Stimulated activated naive CD8-positive, alpha-beta T cell treated with anti-CD3 and anti-CD28 coated beads, Interleukin-15, Interleukin-2, amounts not matched to agents 100 ng/mL and 50 ng/mL, for 24 hours (primary cell): ENCODE data around the gene NABP2.

Source experiments
- H3K27ac Mint-ChIP-seq: one replicate; pipeline ENCODE4 v1.8.0; 2021; ENCODE audit warnings: mild to moderate bottlenecking, mixed read lengths
- H3K27me3 Mint-ChIP-seq: one replicate; pipeline ENCODE4 v1.8.0; 2021; ENCODE audit warnings: mixed read lengths
- H3K36me3 Mint-ChIP-seq: one replicate; pipeline ENCODE4 v1.8.0; 2021; ENCODE audit warnings: low read depth, mixed read lengths
- H3K4me1 Mint-ChIP-seq: one replicate; pipeline ENCODE4 v1.8.0; 2021; ENCODE audit warnings: low read depth, mixed read lengths
- H3K4me3 Mint-ChIP-seq: one replicate; pipeline ENCODE4 v1.8.0; 2021; ENCODE audit warnings: mild to moderate bottlenecking, mixed read lengths
- H3K9me3 Mint-ChIP-seq: one replicate; pipeline ENCODE4 v1.8.0; 2021; ENCODE audit warnings: mixed read lengths

NABP2 gene

DNA sequence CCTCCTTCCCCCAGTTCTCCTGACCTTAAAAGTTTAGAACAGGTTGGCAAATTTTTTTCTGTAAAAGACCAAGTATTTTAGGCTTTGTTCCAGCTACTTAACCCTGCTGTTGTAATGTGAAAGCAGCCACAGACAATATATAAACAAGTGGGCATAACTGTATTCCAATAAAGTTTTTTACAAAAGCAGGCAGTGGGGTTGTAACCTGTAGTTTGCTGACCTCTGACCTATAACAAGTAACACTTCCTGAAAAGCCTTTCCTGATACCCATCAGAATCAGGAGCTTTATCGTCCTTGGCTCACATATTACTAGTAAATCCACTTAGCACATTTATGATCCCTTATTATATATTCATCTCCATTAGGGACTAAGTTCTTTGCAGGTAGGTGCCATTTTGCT is 21.8 kb upstream of the NABP2 start:
- no peak overlapping the region for H3K4me3 Mint-ChIP-seq
- H3K36me3 Mint-ChIP-seq = peaks cover 25% of the 10 kb centered on the region
- H3K9me3 Mint-ChIP-seq = no peaks in the 10 kb centered on the region
- no peaks in the 10 kb centered on the region for H3K4me1 Mint-ChIP-seq
- H3K27me3 Mint-ChIP-seq = no peaks in the 10 kb centered on the region
- no peak overlapping the region for H3K27ac Mint-ChIP-seq

GRCh38 chr12:56202838-56203237 is 21.3 kb upstream of the NABP2 start:
- Mint-ChIP-seq H3K27me3 (no peaks in the 10 kb centered on the region), H3K4me3 (no peak overlapping the region), H3K36me3 (peaks cover 29% of the 10 kb centered on the region), H3K27ac (no peak overlapping the region), H3K4me1 (no peaks in the 10 kb centered on the region), H3K9me3 (no peaks in the 10 kb centered on the region)

DNA sequence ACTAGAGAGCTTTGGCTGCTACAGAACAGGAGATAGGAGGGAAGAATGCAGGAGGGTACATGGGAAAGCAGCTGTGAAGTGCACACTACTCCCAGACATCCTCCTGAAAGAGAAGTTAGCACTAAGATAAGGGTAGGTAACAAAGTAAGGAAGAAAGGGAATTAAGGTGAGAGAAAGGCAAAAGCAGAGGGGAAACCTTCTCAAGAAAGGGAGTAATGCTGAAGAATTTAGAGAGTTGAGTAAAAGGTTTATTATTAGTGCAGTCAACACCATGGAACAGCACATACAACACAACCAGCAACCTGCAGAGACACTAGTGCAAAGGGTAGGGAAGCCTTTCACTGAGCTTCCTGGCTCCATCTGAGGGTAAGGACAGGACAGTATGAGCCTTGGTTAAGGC is 19.9 kb upstream of the NABP2 start:
- Mint-ChIP-seq H3K27ac (no peak overlapping the region), H3K4me3 (no peak overlapping the region), H3K9me3 (no peaks in the 10 kb centered on the region), H3K27me3 (no peaks in the 10 kb centered on the region), H3K36me3 (peaks cover 36% of the 10 kb centered on the region), H3K4me1 (no peaks in the 10 kb centered on the region)

- Mint-ChIP-seq H3K9me3 (no peaks in the 10 kb centered on the region), H3K36me3 (peaks cover 45% of the 10 kb centered on the region)
These were observed 18.7 kb upstream of the NABP2 start for GRCh38 chr12:56205445-56205844.

DNA sequence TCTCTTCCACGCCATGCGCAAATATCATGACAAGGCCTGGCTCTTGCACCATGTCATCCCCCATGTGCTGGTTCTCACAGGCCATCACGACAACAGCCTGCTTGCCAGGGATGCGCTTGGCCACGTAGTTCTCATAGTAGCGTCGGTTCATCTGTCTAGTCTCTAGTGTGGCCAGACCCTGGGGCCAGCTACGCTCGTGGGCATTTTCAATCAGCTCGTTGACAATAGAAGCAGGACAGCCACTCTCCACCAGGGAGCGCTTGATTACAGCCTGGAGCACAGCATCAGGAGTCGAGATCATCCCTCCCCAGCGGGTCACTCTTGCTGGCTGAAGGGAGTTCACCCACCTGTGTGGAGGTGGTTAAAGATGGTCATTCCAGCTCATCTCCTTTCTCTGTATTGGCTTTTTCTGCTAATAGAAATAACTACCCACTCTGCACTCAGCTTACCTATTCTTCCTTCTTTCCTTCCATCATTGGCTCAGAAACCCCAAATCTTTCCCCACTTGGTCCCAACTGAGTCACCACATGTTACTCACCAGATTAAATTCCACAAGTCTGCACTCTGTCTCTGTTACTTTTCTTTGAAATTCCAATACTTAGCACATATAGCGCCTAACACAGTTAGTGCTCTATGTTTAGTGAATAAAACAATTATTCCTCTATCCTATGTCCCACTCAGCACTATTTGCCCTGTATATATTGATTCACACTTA is 17.5 kb upstream of the NABP2 start:
- H3K4me3 Mint-ChIP-seq = no peak overlapping the region
- no peak overlapping the region for H3K27ac Mint-ChIP-seq
- no peaks in the 10 kb centered on the region for H3K4me1 Mint-ChIP-seq
- H3K36me3 Mint-ChIP-seq = peaks cover 51% of the 10 kb centered on the region
- no peaks in the 10 kb centered on the region for H3K9me3 Mint-ChIP-seq
- no peaks in the 10 kb centered on the region for H3K27me3 Mint-ChIP-seq

More at GRCh38 chr12:56205445-56205844, 18.7 kb upstream of the NABP2 start:
- no peak overlapping the region for H3K4me3 Mint-ChIP-seq
- no peaks in the 10 kb centered on the region for H3K4me1 Mint-ChIP-seq
- no peaks in the 10 kb centered on the region for H3K27me3 Mint-ChIP-seq
- H3K27ac Mint-ChIP-seq = no peak overlapping the region

DNA sequence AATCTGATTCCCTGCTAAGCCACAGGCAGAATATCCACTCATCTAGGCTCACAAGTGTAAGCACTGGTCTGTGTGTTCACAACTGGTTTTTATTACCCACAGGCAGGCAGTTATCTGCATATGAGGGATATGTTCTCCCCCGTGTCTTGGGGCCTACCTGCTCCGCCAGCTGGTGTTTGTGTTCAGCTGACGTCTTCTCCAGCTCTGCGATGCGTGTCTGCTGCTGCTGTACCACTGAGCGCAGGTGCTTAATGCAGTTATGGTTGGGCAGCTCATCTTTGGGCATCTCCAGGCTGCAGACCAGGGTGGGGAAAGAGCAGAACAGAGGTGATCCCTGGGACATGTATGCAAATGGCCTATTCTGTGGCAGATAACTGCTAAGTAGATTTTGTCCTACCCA is 16.1 kb upstream of the NABP2 start:
- Mint-ChIP-seq H3K27ac (no peak overlapping the region), H3K27me3 (no peaks in the 10 kb centered on the region), H3K4me3 (no peak overlapping the region), H3K9me3 (no peaks in the 10 kb centered on the region), H3K36me3 (peaks cover 60% of the 10 kb centered on the region), H3K4me1 (no peaks in the 10 kb centered on the region)

GRCh38 chr12:56212361-56212760 is 11.8 kb upstream of the NABP2 start:
- peaks cover 58% of the 10 kb centered on the region for H3K36me3 Mint-ChIP-seq
- no peaks in the 10 kb centered on the region for H3K27me3 Mint-ChIP-seq
- H3K4me3 Mint-ChIP-seq = no peak overlapping the region
- no peak overlapping the region for H3K27ac Mint-ChIP-seq
- H3K9me3 Mint-ChIP-seq = no peaks in the 10 kb centered on the region
- no peaks in the 10 kb centered on the region for H3K4me1 Mint-ChIP-seq

- Mint-ChIP-seq H3K36me3 (peaks cover 51% of the 10 kb centered on the region), H3K4me1 (no peaks in the 10 kb centered on the region), H3K27me3 (no peaks in the 10 kb centered on the region), H3K27ac (no peak overlapping the region), H3K4me3 (no peak overlapping the region), H3K9me3 (no peaks in the 10 kb centered on the region)
These were observed 10.3 kb upstream of the NABP2 start for GRCh38 chr12:56213878-56214277.

GRCh38 chr12:56216461-56216860 is 7.7 kb upstream of the NABP2 start:
- H3K9me3 Mint-ChIP-seq = no peaks in the 10 kb centered on the region
- H3K4me3 Mint-ChIP-seq = no peak overlapping the region
- peaks cover 33% of the 10 kb centered on the region for H3K36me3 Mint-ChIP-seq
- H3K4me1 Mint-ChIP-seq = peaks cover 8% of the 10 kb centered on the region
- no peaks in the 10 kb centered on the region for H3K27me3 Mint-ChIP-seq
- no peak overlapping the region for H3K27ac Mint-ChIP-seq

DNA sequence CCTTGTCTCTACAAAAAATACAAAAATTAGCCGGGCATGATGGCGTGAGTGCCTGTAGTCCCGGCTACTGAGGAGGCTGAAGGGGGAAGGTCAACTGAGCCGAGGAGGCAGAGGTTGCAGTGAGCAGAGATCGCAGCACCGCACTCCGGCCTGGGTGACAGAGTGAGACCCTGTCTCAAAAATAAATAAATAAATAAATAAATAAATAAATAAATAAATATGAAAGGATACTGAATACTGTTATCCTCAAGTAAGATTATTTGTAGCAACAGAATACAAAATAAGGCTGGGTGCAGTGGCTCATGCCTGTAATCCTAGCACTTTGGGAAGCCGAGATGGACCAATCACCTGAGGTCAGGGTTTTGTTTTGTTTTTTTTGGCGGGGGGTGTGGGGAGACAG is 4.3 kb upstream of the NABP2 start:
- Mint-ChIP-seq H3K4me1 (peaks cover 34% of the 10 kb centered on the region), H3K27ac (no peak overlapping the region), H3K27me3 (no peaks in the 10 kb centered on the region), H3K36me3 (peaks cover 10% of the 10 kb centered on the region), H3K4me3 (no peak overlapping the region), H3K9me3 (no peaks in the 10 kb centered on the region)

DNA sequence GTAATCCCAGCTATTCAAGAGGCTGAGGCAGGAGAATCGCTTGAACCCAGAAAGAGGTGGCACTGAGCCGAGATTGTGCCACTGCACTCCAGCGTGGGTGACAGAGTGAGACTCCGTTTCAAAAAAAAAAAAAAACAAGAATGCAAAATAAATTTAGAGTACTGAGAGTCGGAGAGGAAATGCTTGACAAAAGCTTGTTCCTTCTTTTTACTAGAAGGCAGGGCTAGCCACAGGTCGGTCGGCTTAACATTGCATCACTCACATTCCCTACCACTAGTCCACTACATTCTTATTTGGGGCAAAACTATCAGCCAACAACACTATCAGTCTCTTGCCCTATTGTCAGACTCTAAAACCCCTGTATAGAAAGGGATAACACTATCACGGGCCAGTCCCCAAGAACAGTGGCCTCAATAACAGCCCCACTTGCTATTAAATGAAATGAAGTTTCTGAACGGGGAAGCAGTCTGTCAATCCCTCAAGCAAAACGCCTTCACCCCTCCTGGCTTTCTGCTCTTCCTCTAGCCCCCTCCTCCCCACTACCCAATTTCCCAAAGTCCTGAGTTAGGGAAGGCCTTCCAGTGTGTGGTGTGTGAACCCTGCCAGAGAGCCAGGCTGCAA is 3.4 kb upstream of the NABP2 start:
- peaks cover 43% of the 10 kb centered on the region for H3K4me1 Mint-ChIP-seq
- H3K27ac Mint-ChIP-seq = peak overlapping the region; percentile 96
- H3K9me3 Mint-ChIP-seq = no peaks in the 10 kb centered on the region
- H3K4me3 Mint-ChIP-seq = peak overlapping the region; percentile 96
- peaks cover 9% of the 10 kb centered on the region for H3K36me3 Mint-ChIP-seq
- no peaks in the 10 kb centered on the region for H3K27me3 Mint-ChIP-seq

GRCh38 chr12:56221232-56221756 is 2.8 kb upstream of the NABP2 start:
- H3K27ac Mint-ChIP-seq = peak overlapping the region; percentile 96
- no peaks in the 10 kb centered on the region for H3K9me3 Mint-ChIP-seq
- peak overlapping the region; percentile 96 for H3K4me3 Mint-ChIP-seq
- peaks cover 13% of the 10 kb centered on the region for H3K36me3 Mint-ChIP-seq
- peaks cover 43% of the 10 kb centered on the region for H3K4me1 Mint-ChIP-seq
- H3K27me3 Mint-ChIP-seq = no peaks in the 10 kb centered on the region

- peak within 1 kb of the TSS; percentile 96 for H3K4me3 Mint-ChIP-seq
- H3K36me3 Mint-ChIP-seq = peaks cover 10% of the 10 kb centered on the region
- no peaks in the 10 kb centered on the region for H3K27me3 Mint-ChIP-seq
- H3K9me3 Mint-ChIP-seq = no peaks in the 10 kb centered on the region
- H3K4me1 Mint-ChIP-seq = peaks cover 43% of the 10 kb centered on the region
- peak within 1 kb of the TSS; percentile 96 for H3K27ac Mint-ChIP-seq
These were observed 2.2 kb upstream of the NABP2 start, which contains the start of gene RNF41 for GRCh38 chr12:56221757-56222530. Gene RNF41, minus strand, starts transcription at chr12:56221922. Its CDS starts 7,875 bp downstream, at chr12:56214047.

- H3K4me3 Mint-ChIP-seq = peak overlapping the region; percentile 96
- no peaks in the 10 kb centered on the region for H3K27me3 Mint-ChIP-seq
- peaks cover 13% of the 10 kb centered on the region for H3K36me3 Mint-ChIP-seq
- H3K27ac Mint-ChIP-seq = peak overlapping the region; percentile 96
- H3K4me1 Mint-ChIP-seq = peaks cover 43% of the 10 kb centered on the region
- no peaks in the 10 kb centered on the region for H3K9me3 Mint-ChIP-seq
These were observed 1.6 kb upstream of the NABP2 start for GRCh38 chr12:56222531-56222895.

DNA sequence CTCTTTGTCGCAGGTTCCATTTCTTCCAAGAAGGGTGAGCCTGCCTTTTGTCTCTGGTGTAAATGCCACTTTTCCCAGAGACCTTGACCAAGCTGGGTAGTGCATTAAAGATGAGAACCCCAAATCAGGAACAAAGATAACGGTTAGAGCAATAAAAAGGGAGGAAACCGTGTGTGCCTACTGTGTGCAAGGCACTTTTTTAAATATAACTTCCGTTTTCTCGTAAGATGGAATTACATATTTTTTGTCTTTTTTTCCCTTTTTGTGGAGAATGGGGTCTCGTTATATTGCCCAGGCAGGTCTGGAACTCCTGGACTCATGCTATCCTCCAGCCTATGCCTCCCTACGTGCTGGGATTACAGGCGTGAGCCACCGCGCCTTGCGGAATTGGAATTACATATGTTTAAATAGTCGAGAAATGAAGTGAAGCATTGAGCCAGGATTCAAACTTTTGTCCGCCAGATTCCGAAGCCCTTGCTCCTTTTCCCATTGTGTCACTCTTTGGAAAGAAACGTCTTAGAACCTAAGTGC is 506 bp upstream of the NABP2 start:
- Mint-ChIP-seq H3K4me1 (peaks cover 43% of the 10 kb centered on the region), H3K9me3 (no peaks in the 10 kb centered on the region), H3K36me3 (peaks cover 13% of the 10 kb centered on the region), H3K27me3 (no peaks in the 10 kb centered on the region), H3K27ac (peak overlapping the region; percentile 78), H3K4me3 (peak overlapping the region; percentile 90)
